GM19372 (cell line): ENCODE measurements around the gene TSC22D4.

ENCODE experiments used
- ATAC-seq: cut with Tn5 transposase; IDR thresholded peaks from one replicate; pipeline ENCODE4 v1.9.1; 2021; ENCODE audit warnings: mild to moderate bottlenecking, low read depth, moderate library complexity; ENCODE audit not compliant: unreplicated experiment

TSC22D4 gene

GRCh38 chr7:100493476-100494264 lies 14.7 kb upstream of the TSC22D4 start:
- no peak for ATAC-seq

- ATAC-seq, result no peak
Measured at GRCh38 chr7:100492738-100493475, 13.9 kb upstream of the TSC22D4 start.

- no peak for ATAC-seq
Measured at GRCh38 chr7:100491192-100491578, 12.2 kb upstream of the TSC22D4 start.

GRCh38 chr7:100490483-100491191 lies 11.6 kb upstream of the TSC22D4 start:
- no peak for ATAC-seq

- no peak for ATAC-seq
Measured at GRCh38 chr7:100489824-100490223, 10.8 kb upstream of the TSC22D4 start.

- no peak for ATAC-seq
Measured at GRCh38 chr7:100489121-100489520, 10.1 kb upstream of the TSC22D4 start.

GRCh38 chr7:100488333-100489095 lies 9.5 kb upstream of the TSC22D4 start:
- ATAC-seq, result no peak

GRCh38 chr7:100486753-100487446 lies 7.9 kb upstream of the TSC22D4 start:
- no peak for ATAC-seq

GRCh38 chr7:100486111-100486636 lies 7.2 kb upstream of the TSC22D4 start:
- no peak for ATAC-seq

GRCh38 chr7:100485471-100485876 lies 6.5 kb upstream of the TSC22D4 start:
- no peak for ATAC-seq

GRCh38 chr7:100484673-100485045 lies 5.6 kb upstream of the TSC22D4 start:
- ATAC-seq, result no peak

GRCh38 chr7:100483722-100484672 lies 5.0 kb upstream of the TSC22D4 start, which contains the start of gene NYAP1:
TSS of gene NYAP1 (plus strand) at chr7:100483927. CDS start at chr7:100485312, 1,385 bp downstream.
- ATAC-seq, result no peak

- no peak for ATAC-seq
Measured at GRCh38 chr7:100483090-100483721, 4.2 kb upstream of the TSC22D4 start.

GRCh38 chr7:100482728-100483089 lies 3.7 kb upstream of the TSC22D4 start:
- ATAC-seq, result no peak

GRCh38 chr7:100481466-100481865 lies 2.5 kb upstream of the TSC22D4 start:
- ATAC-seq, result no peak

GRCh38 chr7:100477871-100478267 lies 1.1 kb downstream of the TSC22D4 start:
- ATAC-seq, result no peak

- ATAC-seq, result no peak
Measured at GRCh38 chr7:100476903-100477870, 1.8 kb downstream of the TSC22D4 start.
